SK-N-SH treated with all-trans-retinoic acid at 6 μM for 48 hours (cell line): ENCODE data around the gene DPM2.

Source experiments
- BACH2 ChIP-seq: fragments of 250-450 bp; sonication (Bioruptor Pico); IDR thresholded peaks from 2 replicates; pipeline ENCODE4 v1.9.0; 2021; ENCODE audit warnings: mild to moderate bottlenecking, borderline replicate concordance
- CSDC2 ChIP-seq: fragments of 250-450 bp; sonication (Bioruptor Pico); IDR thresholded peaks from 2 replicates; pipeline ENCODE4 v1.5.0; 2020; ENCODE audit warnings: mild to moderate bottlenecking, moderate library complexity
- GLIS3 ChIP-seq: fragments of 250-450 bp; sonication (Bioruptor Pico); IDR thresholded peaks from 2 replicates; pipeline ENCODE4 v1.5.0; 2020; ENCODE audit warnings: mild to moderate bottlenecking, moderate library complexity
- OSR1 ChIP-seq: fragments of 250-450 bp; sonication (Bioruptor Pico); IDR thresholded peaks from 2 replicates; pipeline ENCODE4 v1.8.0; 2022; ENCODE audit warnings: moderate library complexity, mild to moderate bottlenecking, inconsistent platforms
- PATZ1 ChIP-seq: fragments of 250-450 bp; sonication (Bioruptor Pico); IDR thresholded peaks from 2 replicates; pipeline ENCODE4 v1.8.0; 2020; ENCODE audit warnings: mild to moderate bottlenecking, moderate library complexity, borderline replicate concordance
- PPARA ChIP-seq: fragments of 250-450 bp; sonication (Bioruptor Pico); IDR thresholded peaks from 2 replicates; pipeline ENCODE4 v1.5.0; 2020; ENCODE audit warnings: mild to moderate bottlenecking, borderline replicate concordance
- RARB ChIP-seq: fragments of 250-450 bp; sonication (Bioruptor Pico); IDR thresholded peaks from 2 replicates; pipeline ENCODE4 v1.8.0; 2021; ENCODE audit warnings: mild to moderate bottlenecking, moderate library complexity
- SNAI2 ChIP-seq: fragments of 250-450 bp; sonication (Bioruptor Pico); IDR thresholded peaks from 2 replicates; pipeline ENCODE4 v1.5.0; 2020; ENCODE audit warnings: mild to moderate bottlenecking, moderate library complexity
- ZFP3 ChIP-seq: fragments of 250-450 bp; sonication (Bioruptor Pico); IDR thresholded peaks from 2 replicates; pipeline ENCODE4 v1.5.0; 2020; ENCODE audit warnings: mild to moderate bottlenecking, moderate library complexity
- ZFP30 ChIP-seq: fragments of 450-650 bp; formaldehyde crosslinking; IDR thresholded peaks from 2 replicates; pipeline ENCODE4 v1.5.0; 2022; ENCODE audit warnings: mild to moderate bottlenecking, moderate library complexity
- ZNF70 ChIP-seq: fragments of 450-650 bp; formaldehyde crosslinking; IDR thresholded peaks from 2 replicates; pipeline ENCODE4 v1.5.0; 2020; ENCODE audit warnings: mild to moderate bottlenecking, moderate library complexity
- ZNF8 ChIP-seq: fragments of 450-650 bp; formaldehyde crosslinking; IDR thresholded peaks from 2 replicates; pipeline ENCODE4 v1.5.0; 2020; ENCODE audit warnings: mild to moderate bottlenecking, moderate library complexity
- TF ChIP-seq, protein P1 (sequence below): fragments of 250-450 bp; sonication (Bioruptor Pico); IDR thresholded peaks from 2 replicates; pipeline ENCODE4 v1.5.1; 2020; ENCODE audit warnings: low read depth, mild to moderate bottlenecking, moderate library complexity
- TF ChIP-seq, protein P2 (sequence below): fragments of 250-450 bp; sonication (Bioruptor Pico); IDR thresholded peaks from 2 replicates; pipeline ENCODE4 v1.5.1; 2021; ENCODE audit warnings: mild to moderate bottlenecking, moderate library complexity

- TF ChIP-seq OSR1 (CRISPR knock-in tag) (no peak), GLIS3 (CRISPR knock-in tag) (no peak), ZFP3 (CRISPR knock-in tag) (no peak), RARB (no peak), PATZ1 (CRISPR knock-in tag) (no peak), CSDC2 (no peak), ZFP30 (CRISPR knock-in tag) (no peak), PPARA (CRISPR knock-in tag) (no peak), BACH2 (no peak), ZNF70 (CRISPR knock-in tag) (no peak), SNAI2 (CRISPR knock-in tag) (no peak), ZNF8 (CRISPR knock-in tag) (no peak)
- TF ChIP-seq, protein P1, sequence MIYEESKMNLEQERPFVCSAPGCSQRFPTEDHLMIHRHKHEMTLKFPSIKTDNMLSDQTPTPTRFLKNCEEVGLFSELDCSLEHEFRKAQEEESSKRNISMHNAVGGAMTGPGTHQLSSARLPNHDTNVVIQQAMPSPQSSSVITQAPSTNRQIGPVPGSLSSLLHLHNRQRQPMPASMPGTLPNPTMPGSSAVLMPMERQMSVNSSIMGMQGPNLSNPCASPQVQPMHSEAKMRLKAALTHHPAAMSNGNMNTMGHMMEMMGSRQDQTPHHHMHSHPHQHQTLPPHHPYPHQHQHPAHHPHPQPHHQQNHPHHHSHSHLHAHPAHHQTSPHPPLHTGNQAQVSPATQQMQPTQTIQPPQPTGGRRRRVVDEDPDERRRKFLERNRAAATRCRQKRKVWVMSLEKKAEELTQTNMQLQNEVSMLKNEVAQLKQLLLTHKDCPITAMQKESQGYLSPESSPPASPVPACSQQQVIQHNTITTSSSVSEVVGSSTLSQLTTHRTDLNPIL: no peak
- TF ChIP-seq, protein P2, sequence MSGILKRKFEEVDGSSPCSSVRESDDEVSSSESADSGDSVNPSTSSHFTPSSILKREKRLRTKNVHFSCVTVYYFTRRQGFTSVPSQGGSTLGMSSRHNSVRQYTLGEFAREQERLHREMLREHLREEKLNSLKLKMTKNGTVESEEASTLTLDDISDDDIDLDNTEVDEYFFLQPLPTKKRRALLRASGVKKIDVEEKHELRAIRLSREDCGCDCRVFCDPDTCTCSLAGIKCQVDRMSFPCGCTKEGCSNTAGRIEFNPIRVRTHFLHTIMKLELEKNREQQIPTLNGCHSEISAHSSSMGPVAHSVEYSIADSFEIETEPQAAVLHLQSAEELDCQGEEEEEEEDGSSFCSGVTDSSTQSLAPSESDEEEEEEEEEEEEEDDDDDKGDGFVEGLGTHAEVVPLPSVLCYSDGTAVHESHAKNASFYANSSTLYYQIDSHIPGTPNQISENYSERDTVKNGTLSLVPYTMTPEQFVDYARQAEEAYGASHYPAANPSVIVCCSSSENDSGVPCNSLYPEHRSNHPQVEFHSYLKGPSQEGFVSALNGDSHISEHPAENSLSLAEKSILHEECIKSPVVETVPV (CRISPR knock-in tag): no peak
Observed at GRCh38 chr9:127937056-127937387, 632 bp downstream of the DPM2 start.
